Cardiac muscle cell (in vitro differentiated cells and primary cell): Measurements from ENCODE around the gene CGRRF1. TPM values are rescaled to one million over a fixed set of nuclear protein-coding genes. Genes with fewer than 3 reads are reported as not detected.
A peak's percentile ranks its signal among the peaks of the same experiment; 100 is the strongest.

Experiments
- DNase-seq, 2 donors: peaks; one replicate each; pipeline versions ENCODE4 v3.0.0 to v3.0.0-alpha.2; 2010 to 2017; ENCODE audit warnings: low read depth in 1 of 2, low spot score in 1 of 2
- H3K27ac ChIP-seq: fragments of 200-600 bp; sonication (generic); 2 replicates; pipeline ENCODE4 v1.5.1; 2016
- H3K27me3 ChIP-seq: fragments of 200-600 bp; sonication (generic); 2 replicates; pipeline ENCODE4 v1.6.0; 2016; ENCODE audit warnings: control low read depth
- H3K36me3 ChIP-seq: fragments of 200-600 bp; sonication (generic); 2 replicates; pipeline ENCODE4 v1.5.1; 2016; ENCODE audit warnings: control low read depth
- H3K4me1 ChIP-seq: fragments of 200-600 bp; sonication (generic); 2 replicates; pipeline ENCODE4 v1.8.1; 2017; ENCODE audit warnings: low read depth, mild to moderate bottlenecking, mixed run types
- H3K4me3 ChIP-seq: fragments of 200-600 bp; sonication (generic); 2 replicates; pipeline ENCODE4 v1.5.1; 2016; ENCODE audit warnings: mild to moderate bottlenecking
- H3K9me3 ChIP-seq: fragments of 200-600 bp; sonication (generic); 2 replicates; pipeline ENCODE4 v1.5.1; 2017; ENCODE audit warnings: low read depth, mild to moderate bottlenecking, control low read depth
- polyA plus RNA-seq: library from polyadenylated mRNA; unstranded; fragments of >200 nt; fragmentation: Nextera tagmentation; extraction: Ambion mirVana; gene quantifications from 2 replicates; pipeline ENCODE4 v1.2.1, GENCODE V29; 2016
- total RNA-seq: library from RNA; depleted of rRNA; stranded (reverse); fragments of >200 nt; gene quantifications from 2 replicates; pipeline ENCODE4 v1.2.3, GENCODE V29; 2016
- TF ChIP-seq, protein P1 (sequence below): IDR thresholded peaks from 2 replicates; pipeline ENCODE4 v1.5.1; 2012; ENCODE audit warnings: low read depth, mild to moderate bottlenecking, low read length

The CGRRF1 gene, protein sequence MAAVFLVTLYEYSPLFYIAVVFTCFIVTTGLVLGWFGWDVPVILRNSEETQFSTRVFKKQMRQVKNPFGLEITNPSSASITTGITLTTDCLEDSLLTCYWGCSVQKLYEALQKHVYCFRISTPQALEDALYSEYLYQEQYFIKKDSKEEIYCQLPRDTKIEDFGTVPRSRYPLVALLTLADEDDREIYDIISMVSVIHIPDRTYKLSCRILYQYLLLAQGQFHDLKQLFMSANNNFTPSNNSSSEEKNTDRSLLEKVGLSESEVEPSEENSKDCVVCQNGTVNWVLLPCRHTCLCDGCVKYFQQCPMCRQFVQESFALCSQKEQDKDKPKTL
- total RNA-seq (8.4 and 12.4 TPM in 2 replicates), polyA plus RNA-seq (22.9 and 40.6 TPM in 2 replicates)

DNA sequence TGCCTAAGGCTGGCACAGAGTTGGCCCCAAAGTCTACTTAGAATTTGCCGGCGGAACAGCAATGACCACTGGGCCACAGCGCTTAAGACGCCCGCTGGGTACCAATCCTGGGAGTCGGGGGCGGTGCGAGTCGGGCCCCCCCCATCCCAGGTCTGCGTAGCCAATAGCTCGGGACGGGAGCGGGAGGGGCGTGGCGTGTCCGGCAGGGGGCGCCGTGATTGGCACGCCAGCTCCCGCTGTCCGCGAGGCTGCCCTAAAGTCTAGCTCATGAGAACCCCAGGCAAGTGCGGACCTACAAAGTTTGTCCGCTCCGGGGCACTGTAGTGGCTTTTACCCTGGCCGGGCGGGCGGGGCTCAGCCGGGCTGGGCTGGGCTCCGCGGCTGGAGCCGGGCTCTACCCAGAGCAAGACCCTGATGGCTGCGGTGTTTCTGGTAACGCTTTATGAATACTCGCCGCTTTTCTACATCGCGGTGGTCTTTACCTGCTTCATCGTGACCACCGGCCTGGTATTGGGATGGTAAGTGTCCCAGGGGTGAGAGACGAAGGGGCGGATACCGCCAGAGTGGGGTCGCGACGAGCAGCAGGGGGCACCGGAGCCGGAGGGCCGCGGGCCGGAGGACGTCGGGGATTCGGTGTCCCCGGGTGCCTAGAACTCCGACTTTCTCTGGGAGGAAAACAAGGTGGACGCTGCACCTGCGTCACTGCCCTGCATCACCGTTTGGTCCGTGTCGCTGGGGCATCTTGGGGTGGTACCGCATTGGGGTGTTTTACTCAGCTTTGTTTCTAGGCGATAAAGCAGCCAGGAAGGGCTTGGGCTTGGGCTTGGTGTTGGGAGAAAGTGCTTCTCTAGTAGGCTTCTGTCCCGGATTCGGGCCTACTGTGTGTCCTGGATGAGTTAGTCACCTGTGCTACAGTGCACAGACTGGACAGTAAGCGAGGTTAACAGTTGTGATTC, at the start of gene CGRRF1:
Gene CGRRF1 (plus strand): TSS at position 361 of the 956 bp plus-strand sequence. CDS start 54 bp downstream, at position 415.
- no peaks in the 10 kb centered on the region for H3K27me3 ChIP-seq
- TF ChIP-seq, protein P1, sequence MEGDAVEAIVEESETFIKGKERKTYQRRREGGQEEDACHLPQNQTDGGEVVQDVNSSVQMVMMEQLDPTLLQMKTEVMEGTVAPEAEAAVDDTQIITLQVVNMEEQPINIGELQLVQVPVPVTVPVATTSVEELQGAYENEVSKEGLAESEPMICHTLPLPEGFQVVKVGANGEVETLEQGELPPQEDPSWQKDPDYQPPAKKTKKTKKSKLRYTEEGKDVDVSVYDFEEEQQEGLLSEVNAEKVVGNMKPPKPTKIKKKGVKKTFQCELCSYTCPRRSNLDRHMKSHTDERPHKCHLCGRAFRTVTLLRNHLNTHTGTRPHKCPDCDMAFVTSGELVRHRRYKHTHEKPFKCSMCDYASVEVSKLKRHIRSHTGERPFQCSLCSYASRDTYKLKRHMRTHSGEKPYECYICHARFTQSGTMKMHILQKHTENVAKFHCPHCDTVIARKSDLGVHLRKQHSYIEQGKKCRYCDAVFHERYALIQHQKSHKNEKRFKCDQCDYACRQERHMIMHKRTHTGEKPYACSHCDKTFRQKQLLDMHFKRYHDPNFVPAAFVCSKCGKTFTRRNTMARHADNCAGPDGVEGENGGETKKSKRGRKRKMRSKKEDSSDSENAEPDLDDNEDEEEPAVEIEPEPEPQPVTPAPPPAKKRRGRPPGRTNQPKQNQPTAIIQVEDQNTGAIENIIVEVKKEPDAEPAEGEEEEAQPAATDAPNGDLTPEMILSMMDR, result peak; percentile 42
- no peaks in the 10 kb centered on the region for H3K9me3 ChIP-seq
- H3K27ac ChIP-seq, result peak within 1 kb of the TSS; percentile 69
- DNase-seq, result peak; percentile 99
- H3K4me3 ChIP-seq, result peak within 1 kb of the TSS; percentile 65
- peaks cover 15% of the 10 kb centered on the region for H3K4me1 ChIP-seq
- H3K36me3 ChIP-seq, result no peaks in the 10 kb centered on the region

DNA sequence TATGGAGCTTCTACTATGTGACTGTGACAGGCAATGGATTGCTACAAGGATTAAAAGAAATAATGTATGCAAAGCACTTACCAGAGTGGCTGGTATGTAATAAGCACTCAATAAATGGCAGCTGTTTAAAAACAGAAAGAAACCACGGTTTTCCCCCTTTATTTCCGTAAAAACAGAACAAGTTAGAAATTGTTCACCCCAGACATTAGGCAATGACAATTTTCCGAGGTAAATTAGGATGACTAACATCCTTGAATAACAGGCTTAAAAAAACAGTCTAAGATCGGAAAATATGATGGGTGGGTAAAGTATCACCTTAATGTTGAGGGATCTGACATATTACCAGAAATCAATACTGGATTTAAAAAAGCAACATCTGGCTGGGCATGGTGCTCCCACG, 47.7 kb upstream of the CGRRF1 start:
- DNase-seq, result no peak
- no peak overlapping the region for H3K27ac ChIP-seq
- H3K36me3 ChIP-seq, result no peaks in the 10 kb centered on the region
- H3K4me3 ChIP-seq, result no peak overlapping the region
- no peaks in the 10 kb centered on the region for H3K4me1 ChIP-seq
- TF ChIP-seq, protein P1, result no peak
- H3K9me3 ChIP-seq, result no peaks in the 10 kb centered on the region
- H3K27me3 ChIP-seq, result no peaks in the 10 kb centered on the region

DNA sequence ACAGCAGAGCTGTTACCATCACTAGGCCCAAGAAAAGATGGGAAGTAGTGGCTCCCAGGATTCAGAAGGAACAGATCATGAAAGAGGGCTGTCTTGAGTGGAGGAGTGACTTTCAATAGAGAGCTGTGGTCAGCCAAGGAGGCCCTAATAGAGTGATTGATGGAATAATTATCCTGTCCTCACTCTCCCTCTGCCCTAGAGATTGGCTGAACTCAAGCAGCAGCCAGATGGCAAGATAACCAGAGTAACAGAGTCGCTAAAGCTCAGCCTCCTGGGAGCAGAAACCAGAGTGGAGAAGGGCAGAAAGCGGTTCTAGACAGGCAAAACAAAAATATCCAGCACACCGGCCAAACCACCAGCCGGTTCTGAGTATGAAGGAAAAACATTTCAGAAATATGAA, 44.1 kb upstream of the CGRRF1 start:
- H3K4me3 ChIP-seq, result no peak overlapping the region
- DNase-seq, result peak in 1 of 2 donors; percentile 32
- H3K4me1 ChIP-seq, result no peaks in the 10 kb centered on the region
- H3K9me3 ChIP-seq, result no peaks in the 10 kb centered on the region
- H3K27ac ChIP-seq, result peak overlapping the region; percentile 39
- TF ChIP-seq, protein P1, result no peak
- H3K36me3 ChIP-seq, result no peaks in the 10 kb centered on the region
- no peaks in the 10 kb centered on the region for H3K27me3 ChIP-seq

DNA sequence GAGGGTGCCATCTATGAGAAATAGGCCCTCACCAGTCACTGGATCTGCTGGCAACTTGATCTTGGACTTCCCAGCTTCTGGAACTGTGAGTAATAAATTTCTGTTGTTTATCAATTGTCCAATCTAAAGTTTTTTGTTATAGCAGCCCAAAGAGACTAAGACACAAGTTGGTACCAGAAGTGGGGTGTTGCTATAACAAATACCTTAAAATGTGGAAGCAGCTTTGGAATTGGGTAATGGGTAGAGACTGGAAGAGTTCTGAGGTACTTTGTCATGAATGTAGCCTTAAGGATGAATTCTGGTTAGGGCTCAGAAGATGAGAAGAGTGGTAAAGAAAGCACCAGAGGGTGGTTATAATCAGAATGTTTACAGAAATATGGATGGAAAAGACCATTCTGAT, 42.4 kb upstream of the CGRRF1 start:
- H3K4me1 ChIP-seq, result peaks cover 5% of the 10 kb centered on the region
- H3K4me3 ChIP-seq, result no peak overlapping the region
- TF ChIP-seq, protein P1, result no peak
- no peak for DNase-seq
- H3K27me3 ChIP-seq, result no peaks in the 10 kb centered on the region
- no peak overlapping the region for H3K27ac ChIP-seq
- no peaks in the 10 kb centered on the region for H3K9me3 ChIP-seq
- no peaks in the 10 kb centered on the region for H3K36me3 ChIP-seq

DNA sequence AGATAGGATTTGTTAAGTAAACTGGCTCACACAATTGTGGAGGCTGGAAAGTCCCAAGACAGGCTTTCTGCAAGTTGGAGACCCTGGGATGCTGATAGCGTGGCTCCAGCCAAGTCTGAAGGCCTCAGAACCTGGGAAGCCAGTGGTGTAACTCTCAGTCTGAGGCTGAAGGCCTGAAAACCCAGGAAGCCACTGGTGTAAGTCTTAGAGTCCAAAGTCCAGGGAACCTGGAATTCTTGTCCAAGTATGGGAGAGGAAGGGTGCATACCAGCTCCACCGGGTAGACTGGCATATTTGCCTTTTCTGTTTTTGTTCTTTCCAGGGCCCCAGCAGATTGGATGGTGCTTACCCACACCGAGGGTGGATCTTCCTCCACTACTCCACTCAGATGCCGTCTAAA, 39.0 kb upstream of the CGRRF1 start:
- TF ChIP-seq, protein P1, result no peak
- no peak overlapping the region for H3K4me3 ChIP-seq
- DNase-seq, result no peak
- H3K9me3 ChIP-seq, result no peaks in the 10 kb centered on the region
- H3K27me3 ChIP-seq, result no peaks in the 10 kb centered on the region
- H3K4me1 ChIP-seq, result peaks cover 12% of the 10 kb centered on the region
- H3K27ac ChIP-seq, result no peak overlapping the region
- H3K36me3 ChIP-seq, result no peaks in the 10 kb centered on the region
